Naive thymus-derived CD8-positive, alpha-beta T cell (primary cell): Measurements from ENCODE around the gene TMEM240. TPM values are rescaled to one million over a fixed set of nuclear protein-coding genes. Genes with fewer than 3 reads are reported as not detected.

Experiments used
- ATAC-seq, 2 donors: fragments of 150-1000 bp; cut with Tn5 transposase in 1 of 2; sonication (Bioruptor Pico), chemical (Tn5 transposase) in 1 of 2; 1 replicate in 1 of 2; 2 replicates in 1 of 2; pipeline ENCODE4 v1.10.0; 2021; ENCODE audit warnings: mild to moderate bottlenecking in 2 of 2, moderate library complexity in 2 of 2
- POLR2A ChIA-PET: fragments of 350-600 bp; sonication (Branson Sonifier 250); formaldehyde crosslinking; loops from one replicate; lab custom pipeline; 2021; ENCODE audit warnings: antibody characterized with exemption; lab: Charles Lee
- DNase-seq, 10 donors: peaks; one replicate each; pipeline versions ENCODE4 v3.0.0 to v3.0.0-alpha.2; 2020 to 2022
- H3K27ac Mint-ChIP-seq, 10 donors: one replicate each; pipeline ENCODE4 v1.8.0; 2020 to 2022; ENCODE audit warnings: mild to moderate bottlenecking in 10 of 10, mixed read lengths in 10 of 10, moderate library complexity in 4 of 10, inconsistent platforms in 1 of 10
- H3K27me3 Mint-ChIP-seq, 5 donors: one replicate each; pipeline ENCODE4 v1.8.0; 2021 to 2022; ENCODE audit warnings: mixed read lengths in 5 of 5
- H3K36me3 Mint-ChIP-seq, 3 donors: one replicate each; pipeline ENCODE4 v1.8.0; 2020 to 2022; ENCODE audit warnings: mixed read lengths in 3 of 3, mild to moderate bottlenecking in 2 of 3, inconsistent platforms in 1 of 3
- H3K4me1 Mint-ChIP-seq, 4 donors: one replicate each; pipeline ENCODE4 v1.8.0; 2021 to 2022; ENCODE audit warnings: mixed read lengths in 4 of 4
- H3K4me3 Mint-ChIP-seq, 10 donors: one replicate each; pipeline ENCODE4 v1.8.0; 2020 to 2022; ENCODE audit warnings: mild to moderate bottlenecking in 10 of 10, mixed read lengths in 10 of 10, moderate library complexity in 6 of 10, inconsistent platforms in 1 of 10
- H3K9me3 Mint-ChIP-seq, 9 donors: one replicate each; pipeline ENCODE4 v1.8.0; 2020 to 2022; ENCODE audit warnings: mixed read lengths in 9 of 9, mild to moderate bottlenecking in 3 of 9, inconsistent platforms in 1 of 9, moderate library complexity in 1 of 9
- polyA plus RNA-seq, 3 donors: library from polyadenylated mRNA; unstranded; fragments of 300-500 nt; fragmentation: Illumina TruSeq; gene quantifications; one replicate each; pipeline ENCODE4 v1.2.3, GENCODE V29; 2021
- total RNA-seq, 8 experiments: library from RNA in 2 of 8; stranded (reverse) in 2 of 8; gene quantifications; one replicate each; pipeline ENCODE4 v1.2.3 and lab custom pipeline; 2021 to 2026

TMEM240 gene
- total and polyA plus RNA-seq, 5 experiments from 2014 or later = 3.4 TPM; not detected in 3

- DNase-seq (no peak), ATAC-seq (no peak)
- peaks cover 0 to 4% (median 2%) of the 10 kb centered on the region in 3 donors for H3K36me3 Mint-ChIP-seq
- no peak overlapping the region for H3K4me3 Mint-ChIP-seq
- H3K9me3 Mint-ChIP-seq = no peaks in the 10 kb centered on the region
- peak overlapping the region in 1 of 10 donors; percentile 33 for H3K27ac Mint-ChIP-seq
- POLR2A ChIA-PET = interaction anchor here (0.5 to 1.2 kb wide), 2 partner anchors 24 to 367 kb away, joined by 3 read pairs; no protein-coding TSS in a partner anchor
- peaks cover 0 to 20% (median 2%) of the 10 kb centered on the region in 4 donors for H3K4me1 Mint-ChIP-seq
- H3K27me3 Mint-ChIP-seq = no peaks in the 10 kb centered on the region
Observed at GRCh38 chr1:1545946-1546737, 5.7 kb upstream of the TMEM240 start.

- POLR2A ChIA-PET = no interaction called here
- Mint-ChIP-seq H3K9me3 (no peaks in the 10 kb centered on the region), H3K27ac (peak overlapping the region in 1 of 10 donors; percentile 49), H3K4me1 (peaks cover 0 to 21% (median under 1%) of the 10 kb centered on the region in 4 donors), H3K27me3 (no peaks in the 10 kb centered on the region), H3K36me3 (peaks cover 0 to 4% (median 2%) of the 10 kb centered on the region in 3 donors), H3K4me3 (peak overlapping the region in 1 of 10 donors; percentile 2)
- DNase-seq (no peak), ATAC-seq (no peak)
Observed at GRCh38 chr1:1544544-1544943, 4.1 kb upstream of the TMEM240 start.

- no peaks in the 10 kb centered on the region for H3K27me3 Mint-ChIP-seq
- peaks cover 0 to 20% (median 4%) of the 10 kb centered on the region in 4 donors for H3K4me1 Mint-ChIP-seq
- ATAC-seq (no peak), DNase-seq (no peak)
- POLR2A ChIA-PET = interaction anchor here (0.5 kb wide), 1 partner anchor 24 kb away, joined by 3 read pairs; no protein-coding TSS in a partner anchor
- peak overlapping the region in 1 of 10 donors; percentile 59 for H3K27ac Mint-ChIP-seq
- H3K4me3 Mint-ChIP-seq = peak overlapping the region in 1 of 10 donors; percentile 47
- H3K9me3 Mint-ChIP-seq = no peaks in the 10 kb centered on the region
- H3K36me3 Mint-ChIP-seq = peaks cover 0 to 4% (median 2%) of the 10 kb centered on the region in 3 donors
Observed at GRCh38 chr1:1543706-1544099, 3.3 kb upstream of the TMEM240 start.

GRCh38 chr1:1542766-1543705 is 2.6 kb upstream of the TMEM240 start:
- peaks cover 0 to 4% (median 2%) of the 10 kb centered on the region in 3 donors for H3K36me3 Mint-ChIP-seq
- no peak for ATAC-seq
- H3K27me3 Mint-ChIP-seq = no peaks in the 10 kb centered on the region
- H3K9me3 Mint-ChIP-seq = no peaks in the 10 kb centered on the region
- DNase-seq = no peak
- POLR2A ChIA-PET = interaction anchor here (0.5 kb wide), 1 partner anchor 24 kb away, joined by 3 read pairs; no protein-coding TSS in a partner anchor
- H3K27ac Mint-ChIP-seq = peak overlapping the region in 4 of 10 donors; percentile 58 to 65 (median 63)
- peak overlapping the region in 6 of 10 donors; percentile 8 to 54 (median 30) for H3K4me3 Mint-ChIP-seq
- H3K4me1 Mint-ChIP-seq = peaks cover 0 to 21% (median 6%) of the 10 kb centered on the region in 4 donors

- Mint-ChIP-seq H3K36me3 (peaks cover 0 to 4% (median 2%) of the 10 kb centered on the region in 3 donors), H3K9me3 (no peaks in the 10 kb centered on the region), H3K4me1 (peaks cover 0 to 14% (median 6%) of the 10 kb centered on the region in 4 donors), H3K27ac (peak overlapping the region in 6 of 10 donors; percentile 28 to 69 (median 63)), H3K27me3 (no peaks in the 10 kb centered on the region), H3K4me3 (peak overlapping the region in 9 of 10 donors; percentile 51 to 79 (median 70))
- ATAC-seq (no peak), DNase-seq (no peak)
- POLR2A ChIA-PET = interaction anchor here (1.3 kb wide), 1 partner anchor 73 kb away, joined by 3 read pairs; the partner anchor contains the start of gene MIB2
Observed at GRCh38 chr1:1541956-1542765, 1.7 kb upstream of the TMEM240 start.

GRCh38 chr1:1540818-1541628 is 599 bp upstream of the TMEM240 start:
- Mint-ChIP-seq H3K27ac (peak overlapping the region in 4 of 10 donors; percentile 28 to 89 (median 63)), H3K36me3 (peaks cover 0 to 4% (median 2%) of the 10 kb centered on the region in 3 donors), H3K4me3 (peak overlapping the region in 9 of 10 donors; percentile 22 to 79 (median 70)), H3K9me3 (no peaks in the 10 kb centered on the region), H3K27me3 (no peaks in the 10 kb centered on the region), H3K4me1 (peaks cover 0 to 13% (median 6%) of the 10 kb centered on the region in 4 donors)
- DNase-seq = no peak
- POLR2A ChIA-PET = interaction anchor here (1.3 kb wide), 1 partner anchor 75 kb away, joined by 3 read pairs; the partner anchor contains the start of gene MIB2
- ATAC-seq = peak in 1 of 2 donors; percentile 7

GRCh38 chr1:1539310-1540089 is 924 bp downstream of the TMEM240 start:
- H3K4me3 Mint-ChIP-seq = peak overlapping the region in 9 of 10 donors; percentile 55 to 84 (median 74)
- H3K9me3 Mint-ChIP-seq = no peaks in the 10 kb centered on the region
- DNase-seq = no peak
- H3K27me3 Mint-ChIP-seq = no peaks in the 10 kb centered on the region
- H3K4me1 Mint-ChIP-seq = peaks cover 0 to 10% (median 5%) of the 10 kb centered on the region in 4 donors
- H3K27ac Mint-ChIP-seq = peak overlapping the region in 3 of 10 donors; percentile 55 to 88 (median 77)
- ATAC-seq = peak; percentile 9 to 12
- POLR2A ChIA-PET = interaction anchor here (0.6 kb wide), 1 partner anchor 115 kb away, joined by 5 read pairs; no protein-coding TSS in a partner anchor
- peaks cover 0 to 4% (median 2%) of the 10 kb centered on the region in 3 donors for H3K36me3 Mint-ChIP-seq

- peak overlapping the region in 8 of 10 donors; percentile 14 to 74 (median 54) for H3K4me3 Mint-ChIP-seq
- no peaks in the 10 kb centered on the region for H3K27me3 Mint-ChIP-seq
- peaks cover 0 to 10% (median 5%) of the 10 kb centered on the region in 4 donors for H3K4me1 Mint-ChIP-seq
- peak overlapping the region in 1 of 10 donors; percentile 40 for H3K27ac Mint-ChIP-seq
- DNase-seq (no peak), ATAC-seq (no peak)
- H3K36me3 Mint-ChIP-seq = peaks cover 0 to 4% (median 2%) of the 10 kb centered on the region in 3 donors
- POLR2A ChIA-PET = interaction anchor here (0.6 kb wide), 1 partner anchor 116 kb away, joined by 5 read pairs; no protein-coding TSS in a partner anchor
- no peaks in the 10 kb centered on the region for H3K9me3 Mint-ChIP-seq
Observed at GRCh38 chr1:1538989-1539309, 1.5 kb downstream of the TMEM240 start.

GRCh38 chr1:1538334-1538733 is 2.1 kb downstream of the TMEM240 start:
- Mint-ChIP-seq H3K27ac (peak overlapping the region in 1 of 10 donors; percentile 36), H3K4me1 (peaks cover 0 to 10% (median 5%) of the 10 kb centered on the region in 4 donors), H3K36me3 (peaks cover 0 to 4% (median 2%) of the 10 kb centered on the region in 3 donors), H3K9me3 (no peaks in the 10 kb centered on the region), H3K4me3 (peak overlapping the region in 9 of 10 donors; percentile 16 to 74 (median 58)), H3K27me3 (no peaks in the 10 kb centered on the region)
- ATAC-seq (no peak), DNase-seq (no peak)
- POLR2A ChIA-PET = no interaction called here

GRCh38 chr1:1537626-1538250 is 2.7 kb downstream of the TMEM240 start:
- Mint-ChIP-seq H3K4me3 (peak overlapping the region in 4 of 10 donors; percentile 36 to 48 (median 42)), H3K27me3 (no peaks in the 10 kb centered on the region), H3K9me3 (peaks cover 0 to under 1% (median 0%) of the 10 kb centered on the region in 9 donors), H3K27ac (no peak overlapping the region), H3K36me3 (peaks cover 0 to 4% (median 2%) of the 10 kb centered on the region in 3 donors), H3K4me1 (peaks cover 0 to 10% (median 5%) of the 10 kb centered on the region in 4 donors)
- no peak for ATAC-seq
- DNase-seq = no peak
- POLR2A ChIA-PET = no interaction called here
